Activated CD8-positive, alpha-beta memory T cell treated with anti-CD3 and anti-CD28 coated beads for 4 hours (primary cell): ENCODE data around the gene KIR3DL3.
"Not testable (repeated sequence)": the region's sequence is repeated elsewhere in the genome, so short reads cannot be mapped to it uniquely, and the experiment has no call there.

Source experiments
- DNase-seq, 2 donors: peaks; one replicate each; pipeline ENCODE4 v3.0.0-alpha.2; 2020; ENCODE audit warnings: low read depth in 2 of 2

The KIR3DL3 gene

GRCh38 chr19:54731191-54731590, 6.9 kb downstream of the KIR3DL3 start:
- DNase-seq, result no peak

GRCh38 chr19:54738306-54738705, 14.1 kb downstream of the KIR3DL3 start, which contains the start of gene KIR2DL3:
Gene KIR2DL3 (plus strand): TSS chr19:54738513. CDS start chr19:54738546, 33 bp downstream.
- DNase-seq, result not testable (repeated sequence)

- DNase-seq, result no peak
Observed at GRCh38 chr19:54738715-54739114, 14.5 kb downstream of the KIR3DL3 start.

- no peak for DNase-seq
Observed at GRCh38 chr19:54739587-54740497, 15.6 kb downstream of the KIR3DL3 start.

- not testable (repeated sequence) for DNase-seq
Observed at GRCh38 chr19:54741950-54742349, 17.7 kb downstream of the KIR3DL3 start.

- DNase-seq, result not testable (repeated sequence)
Observed at GRCh38 chr19:54744080-54744479, 19.8 kb downstream of the KIR3DL3 start.

DNA sequence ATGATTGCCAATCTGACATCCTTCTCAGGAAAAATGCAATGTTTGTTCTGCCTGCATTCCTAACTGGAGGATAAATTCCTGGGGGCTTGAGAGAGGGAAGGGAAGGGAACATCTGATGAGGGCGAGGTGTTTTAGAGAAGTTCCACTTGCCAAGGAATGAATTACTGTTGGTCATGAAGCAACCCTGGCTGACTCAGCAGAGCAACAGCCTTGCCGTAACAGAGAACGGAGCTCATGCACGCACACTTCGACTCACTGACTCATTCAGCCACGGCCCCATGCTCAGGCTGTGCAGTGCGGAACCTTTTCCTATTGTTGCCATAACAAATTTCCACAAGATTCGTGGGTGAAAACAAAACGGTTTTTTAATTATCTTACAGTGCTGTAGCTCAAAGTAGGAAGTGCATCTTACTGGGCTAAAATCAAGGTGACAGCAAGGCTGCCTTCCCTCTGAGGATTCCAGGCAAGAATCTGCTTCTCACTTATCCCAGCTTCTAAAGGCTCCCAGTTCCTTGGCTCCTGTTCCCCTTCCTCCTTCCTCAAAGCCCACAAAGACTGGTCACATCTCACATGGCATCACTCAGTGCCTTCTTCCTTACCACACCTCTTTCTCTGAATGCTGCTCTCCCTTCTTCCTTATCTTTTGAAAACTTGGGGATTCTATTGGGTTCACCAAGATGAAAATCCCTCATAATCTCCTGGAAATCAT, 23.5 kb downstream of the KIR3DL3 start:
- not testable (repeated sequence) for DNase-seq

GRCh38 chr19:54750276-54750675, 26.0 kb downstream of the KIR3DL3 start:
- not testable (repeated sequence) for DNase-seq

GRCh38 chr19:54756204-54757110, 32.2 kb downstream of the KIR3DL3 start:
- DNase-seq, result peak in 1 of 2 donors; percentile 5

GRCh38 chr19:54758577-54758976, 34.3 kb downstream of the KIR3DL3 start:
- DNase-seq, result not testable (repeated sequence)

DNA sequence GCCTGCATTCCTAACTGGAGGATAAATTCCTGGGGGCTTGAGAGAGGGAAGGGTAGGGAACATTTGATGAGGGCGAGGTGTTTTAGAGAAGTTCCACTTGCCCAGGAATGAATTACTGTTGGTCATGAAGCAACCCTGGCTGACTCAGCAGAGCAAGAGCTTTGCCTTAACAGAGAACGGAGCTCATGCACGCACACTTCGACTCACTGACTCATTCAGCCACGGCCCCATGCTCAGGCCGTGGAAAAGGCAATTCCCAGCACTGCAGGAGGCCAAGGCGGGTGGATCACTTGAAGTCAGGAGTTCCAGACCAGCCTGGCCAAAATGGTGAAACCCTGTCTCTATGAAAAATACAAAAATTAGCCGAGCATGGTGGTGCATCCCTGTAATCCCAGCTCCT, 40.0 kb downstream of the KIR3DL3 start:
- not testable (repeated sequence) for DNase-seq

- not testable (repeated sequence) for DNase-seq
Observed at GRCh38 chr19:54766464-54766863, 42.2 kb downstream of the KIR3DL3 start.

GRCh38 chr19:54769646-54770045, 45.4 kb downstream of the KIR3DL3 start, which contains the start of gene KIR2DL1:
Gene KIR2DL1 (plus strand): TSS chr19:54769793. CDS start chr19:54769851, 58 bp downstream.
- not testable (repeated sequence) for DNase-seq

- DNase-seq, result not testable (repeated sequence)
Observed at GRCh38 chr19:54770511-54770910, 46.3 kb downstream of the KIR3DL3 start.

GRCh38 chr19:54771018-54771960, 47.0 kb downstream of the KIR3DL3 start:
- DNase-seq, result not testable (repeated sequence)

DNA sequence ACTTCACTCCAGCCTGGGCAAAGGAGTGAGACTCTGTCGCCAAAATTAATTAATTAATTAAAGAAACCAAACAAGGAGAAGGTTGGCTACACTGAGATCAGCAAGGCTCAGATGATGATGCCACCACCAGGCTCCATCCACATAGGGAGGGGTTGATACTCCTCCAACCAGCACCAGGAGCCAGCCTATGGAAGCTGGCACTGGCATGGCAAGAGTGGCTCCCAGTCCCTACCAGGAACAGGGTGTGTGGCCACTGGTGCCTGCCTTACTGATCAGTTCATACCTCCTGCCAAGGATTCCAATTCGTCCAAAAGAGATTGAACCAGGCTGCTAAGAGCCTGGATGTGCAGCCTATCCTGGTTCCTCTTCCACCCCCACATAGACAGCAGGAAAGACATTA, 48.4 kb downstream of the KIR3DL3 start:
- not testable (repeated sequence) for DNase-seq

DNA sequence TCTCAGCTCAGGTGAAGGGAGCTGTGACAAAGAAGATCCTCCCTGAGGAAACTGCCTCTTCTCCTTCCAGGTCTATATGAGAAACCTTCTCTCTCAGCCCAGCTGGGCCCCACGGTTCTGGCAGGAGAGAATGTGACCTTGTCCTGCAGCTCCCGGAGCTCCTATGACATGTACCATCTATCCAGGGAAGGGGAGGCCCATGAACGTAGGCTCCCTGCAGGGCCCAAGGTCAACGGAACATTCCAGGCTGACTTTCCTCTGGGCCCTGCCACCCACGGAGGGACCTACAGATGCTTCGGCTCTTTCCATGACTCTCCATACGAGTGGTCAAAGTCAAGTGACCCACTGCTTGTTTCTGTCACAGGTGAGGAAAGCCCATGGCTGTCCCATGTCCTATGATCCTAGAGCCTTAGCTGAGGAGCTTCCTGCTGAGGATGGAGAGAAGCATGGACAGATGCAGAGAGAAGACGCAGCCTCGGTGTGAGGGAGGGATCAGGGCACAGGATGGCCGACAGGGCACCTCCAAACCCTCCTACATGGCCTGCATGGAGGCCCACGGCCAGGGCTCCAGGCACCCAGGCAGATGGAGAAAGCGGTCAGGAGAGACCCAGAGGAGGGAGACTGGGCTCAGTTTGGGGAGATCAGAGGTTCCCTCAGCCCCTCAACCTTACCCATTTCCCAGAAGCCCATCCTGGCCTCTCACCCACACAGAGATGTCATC, 51.0 kb downstream of the KIR3DL3 start:
- DNase-seq, result not testable (repeated sequence)

GRCh38 chr19:54775830-54776229, 51.6 kb downstream of the KIR3DL3 start:
- not testable (repeated sequence) for DNase-seq

DNA sequence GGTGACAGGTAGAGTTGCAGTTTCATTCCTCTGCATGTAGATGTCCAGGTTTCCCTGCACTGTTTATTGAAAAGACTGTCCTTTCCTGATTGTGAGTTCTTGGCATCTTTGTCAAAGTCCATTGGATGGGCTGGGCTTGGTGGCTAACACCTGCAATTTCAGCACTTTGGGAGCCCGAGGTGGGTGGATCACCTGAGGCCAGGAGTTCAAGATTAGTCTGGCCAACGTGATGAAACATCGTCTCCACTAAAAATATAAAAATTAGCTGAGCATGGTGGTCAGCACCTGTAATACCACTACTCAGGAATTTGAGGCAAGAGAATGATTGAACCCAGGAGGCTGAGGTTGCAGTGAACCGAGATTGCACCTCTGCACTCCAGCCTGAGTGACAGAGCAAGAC, 53.6 kb downstream of the KIR3DL3 start:
- DNase-seq, result not testable (repeated sequence)
